ENCODE results near the gene YJU2. TPM values are rescaled to one million over a fixed set of nuclear protein-coding genes. Genes with fewer than 3 reads are reported as not detected.

YJU2 gene
- total and polyA plus RNA-seq, 11 donors: 7.6 to 26.7 (median 12.7) TPM

DNA sequence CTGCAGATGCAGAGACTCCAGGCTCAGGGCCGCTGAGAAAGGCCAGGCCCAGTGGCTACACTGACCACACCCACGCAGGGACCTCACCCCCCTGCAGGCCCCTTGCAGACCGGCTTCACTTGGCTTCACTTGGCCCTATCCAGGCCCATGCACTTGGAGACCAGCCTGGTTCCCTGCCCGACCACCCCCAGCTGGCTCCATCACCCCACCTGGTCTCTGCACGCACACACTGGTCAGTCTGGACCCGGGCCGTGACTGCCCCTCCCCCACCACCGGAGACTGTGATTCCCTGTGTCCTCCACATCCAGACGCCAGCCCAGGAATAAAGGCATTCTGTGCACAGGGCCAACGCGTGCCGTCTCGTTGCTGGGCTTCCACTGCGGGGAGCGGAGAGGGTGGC is 22.4 kb upstream of the YJU2 start:
- DNase-seq (no peak), ATAC-seq (no peak)
- 60 to 66% (median 62%) methylated on average over 15 of the region's 15 CpGs for WGBS, 4 donors
- Histone ChIP-seq H3K4me1 (peaks cover 0 to 8% (median 0%) of the 10 kb centered on the region in 12 donors), H3K27me3 (peaks cover 0 to 28% (median 9%) of the 10 kb centered on the region in 9 donors), H3K4me3 (no peak overlapping the region), H3K9me3 (no peaks in the 10 kb centered on the region), H3K36me3 (no peaks in the 10 kb centered on the region), H3K27ac (no peak overlapping the region)
- intact Hi-C loops (cut with DNase I): no loop called here
- TF ChIP-seq CTCF (IDR thresholded peaks at IDR 0.05): no peak
- no peak for TF ChIP-seq POLR2A (IDR thresholded peaks at IDR 0.05)

- Histone ChIP-seq H3K9me3 (no peaks in the 10 kb centered on the region), H3K27me3 (peaks cover 5 to 43% (median 16%) of the 10 kb centered on the region in 9 donors), H3K27ac (no peak overlapping the region), H3K36me3 (no peaks in the 10 kb centered on the region), H3K4me1 (peaks cover 0 to 11% (median 0%) of the 10 kb centered on the region in 12 donors), H3K4me3 (no peak overlapping the region)
- TF ChIP-seq CTCF (IDR thresholded peaks at IDR 0.05) (no peak), POLR2A (IDR thresholded peaks at IDR 0.05) (no peak)
- ATAC-seq (no peak), DNase-seq (no peak)
- 70 to 75% (median 74%) methylated on average over 8 of the region's 8 CpGs for WGBS, 4 donors
- intact Hi-C loops (cut with DNase I): no loop called here
Observed at GRCh38 chr19:4225885-4226284, 21.0 kb upstream of the YJU2 start.

GRCh38 chr19:4227771-4228170 is 19.1 kb upstream of the YJU2 start:
- TF ChIP-seq CTCF (IDR thresholded peaks at IDR 0.05): no peak
- TF ChIP-seq POLR2A (IDR thresholded peaks at IDR 0.05): no peak
- H3K27me3 ChIP-seq: peaks cover 5 to 59% (median 18%) of the 10 kb centered on the region in 9 donors
- intact Hi-C loops (cut with DNase I): no loop called here
- H3K36me3 ChIP-seq: no peaks in the 10 kb centered on the region
- ATAC-seq (no peak), DNase-seq (no peak)
- H3K4me3 ChIP-seq: no peak overlapping the region
- no peaks in the 10 kb centered on the region for H3K9me3 ChIP-seq
- H3K4me1 ChIP-seq: peaks cover 0 to 11% (median 0%) of the 10 kb centered on the region in 12 donors
- H3K27ac ChIP-seq: no peak overlapping the region

DNA sequence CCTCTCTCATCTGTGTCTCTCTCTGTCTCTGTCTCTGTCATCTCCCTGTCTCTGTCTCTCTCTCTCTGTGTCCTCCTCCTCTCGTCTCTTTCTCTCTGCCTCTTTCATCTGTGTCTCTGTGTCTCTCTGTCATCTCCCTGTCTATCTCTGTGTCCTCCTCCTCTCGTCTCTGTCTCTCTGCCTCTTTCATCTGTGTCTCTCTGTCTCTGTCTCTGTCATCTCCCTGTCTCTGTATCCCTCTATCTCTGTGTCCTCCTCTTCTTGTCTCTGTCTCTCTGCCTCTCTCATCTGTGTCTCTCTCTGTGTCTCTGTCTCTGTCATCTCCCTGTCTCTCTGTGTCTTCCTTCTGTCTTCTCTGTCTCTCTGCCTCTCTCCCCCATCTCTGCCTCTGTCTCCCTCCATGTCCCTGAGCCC is 18.1 kb upstream of the YJU2 start:
- Histone ChIP-seq H3K4me1 (peaks cover 0 to 11% (median 0%) of the 10 kb centered on the region in 12 donors), H3K27me3 (peaks cover 5 to 69% (median 21%) of the 10 kb centered on the region in 9 donors), H3K9me3 (no peaks in the 10 kb centered on the region), H3K27ac (no peak overlapping the region), H3K4me3 (peak overlapping the region in 1 of 12 donors; percentile 25), H3K36me3 (no peaks in the 10 kb centered on the region)
- intact Hi-C loops (cut with DNase I): no loop called here
- ATAC-seq: no peak
- TF ChIP-seq POLR2A (IDR thresholded peaks at IDR 0.05) (no peak), CTCF (IDR thresholded peaks at IDR 0.05) (no peak)
- no peak for DNase-seq
- WGBS, 4 donors: 62 to 69% (median 63%) methylated on average over 2 of the region's 2 CpGs
